PC-3 (cell line): Measurements from ENCODE around the gene MTFMT. TPM values are rescaled to one million over a fixed set of nuclear protein-coding genes. Genes with fewer than 3 reads are reported as not detected.
A peak's percentile ranks its signal among the peaks of the same experiment; 100 is the strongest.

Experiments used
- ATAC-seq: fragments of 200-7000 bp; cut with Tn5 transposase; 2 replicates; pipeline ENCODE4 v1.9.1; 2020; ENCODE audit warnings: mild to moderate bottlenecking, moderate library complexity
- BruUV-seq: library from RNA; stranded (reverse); fragments of 400-500 nt; replicated peaks from 2 replicates; lab custom pipeline; 2021; lab: Mats Ljungman, UMichigan
- CTCF ChIA-PET: fragments of 300-600 bp; sonication (Branson Sonifier 250); formaldehyde crosslinking; loops from one replicate; lab custom pipeline; 2022; ENCODE audit warnings: antibody characterized with exemption; lab: Charles Lee
- POLR2A ChIA-PET: fragments of 300-600 bp; sonication (Branson Sonifier 250); formaldehyde crosslinking; loops from one replicate; lab custom pipeline; 2022; ENCODE audit warnings: antibody characterized with exemption; ENCODE audit not compliant: unreplicated experiment; lab: Charles Lee
- DNase-seq: peaks from one replicate; pipeline ENCODE4 v3.0.0-alpha.2; 2015
- H2AFZ ChIP-seq: fragments of 300-600 bp; sonication (generic); 2 replicates; pipeline ENCODE4 v1.6.0; 2016; ENCODE audit warnings: antibody characterized with exemption, low read length
- H3F3A ChIP-seq: fragments of 300-600 bp; sonication (generic); one replicate; pipeline ENCODE4 v1.6.0; 2017; ENCODE audit warnings: antibody characterized with exemption, low read length, control low read depth, mild to moderate bottlenecking; ENCODE audit not compliant: unreplicated experiment
- H3K27ac ChIP-seq: fragments of 300-600 bp; sonication (generic); 2 replicates; pipeline ENCODE4 v1.5.1; 2016; ENCODE audit warnings: mild to moderate bottlenecking, low read length
- H3K27me3 ChIP-seq: fragments of 300-600 bp; sonication (generic); 2 replicates; pipeline ENCODE4 v1.6.1; 2016; ENCODE audit warnings: low read length, mixed read lengths
- H3K36me3 ChIP-seq: fragments of 300-600 bp; sonication (generic); 2 replicates; pipeline ENCODE4 v1.6.1; 2016; ENCODE audit warnings: low read depth, mixed run types, low read length, mixed read lengths
- H3K4me1 ChIP-seq: fragments of 300-600 bp; sonication (generic); 2 replicates; pipeline ENCODE4 v1.5.1; 2016; ENCODE audit warnings: low read length; ENCODE audit not compliant: insufficient read depth
- H3K4me2 ChIP-seq: fragments of 300-600 bp; sonication (generic); 2 replicates; pipeline ENCODE4 v1.6.0; 2016; ENCODE audit warnings: low read length
- H3K4me3 ChIP-seq: fragments of 300-600 bp; sonication (generic); 2 replicates; pipeline ENCODE4 v1.5.1; 2016; ENCODE audit warnings: mild to moderate bottlenecking, low read length, mixed read lengths
- H3K79me2 ChIP-seq: fragments of 300-600 bp; sonication (generic); 2 replicates; pipeline ENCODE4 v1.6.1; 2017; ENCODE audit warnings: low read length, mixed read lengths
- H3K9ac ChIP-seq: fragments of 300-600 bp; sonication (generic); 2 replicates; pipeline ENCODE4 v1.6.0; 2016; ENCODE audit warnings: mild to moderate bottlenecking, low read length
- H3K9me2 ChIP-seq: fragments of 300-600 bp; sonication (generic); replicated peaks from 2 replicates; pipeline ENCODE4 v1.6.1; 2016; ENCODE audit warnings: mixed run types, low read length, mixed read lengths
- H3K9me3 ChIP-seq: fragments of 300-600 bp; sonication (generic); 2 replicates; pipeline ENCODE4 v1.6.1; 2016; ENCODE audit warnings: low read length, mixed read lengths
- H4K20me1 ChIP-seq: fragments of 300-600 bp; sonication (generic); 2 replicates; pipeline ENCODE4 v1.6.1; 2016; ENCODE audit warnings: low read length, mixed read lengths
- CTCF ChIP-seq: fragments of 300-600 bp; sonication (generic); conservative IDR thresholded peaks from 2 replicates; pipeline ENCODE4 v1.5.1; 2017; ENCODE audit warnings: antibody characterized with exemption, low read depth, mild to moderate bottlenecking, low read length
- EZH2 ChIP-seq: fragments of 300-600 bp; sonication (generic); IDR thresholded peaks from one replicate; pipeline ENCODE4 v1.6.1; 2017; ENCODE audit warnings: antibody characterized with exemption, mild to moderate bottlenecking, low read length; ENCODE audit not compliant: unreplicated experiment
- EZH2phosphoT487 ChIP-seq: fragments of 300-600 bp; sonication (generic); IDR thresholded peaks from 2 replicates; pipeline ENCODE4 v1.6.1; 2018; ENCODE audit warnings: mild to moderate bottlenecking, antibody characterized with exemption, low read length, borderline replicate concordance
- intact Hi-C: fragments of 100-400 bp; cut with micrococcal nuclease; formaldehyde crosslinking; loops from 2 replicates; pipeline ENCODE4 v1.9.0; 2023
- total RNA-seq: library from RNA; depleted of rRNA; stranded (reverse); fragments of >200 nt; gene quantifications from 2 replicates; pipeline ENCODE4 v1.2.3, GENCODE V29; 2014

MTFMT gene
- total RNA-seq, 1 experiment from 2014 or later = 15.5 TPM

- ChIA-PET CTCF (no interaction called here), POLR2A (no interaction called here)
- no peak overlapping the region for H2AFZ ChIP-seq
- H3K79me2 ChIP-seq = no peaks in the 10 kb centered on the region
- H4K20me1 ChIP-seq = no peaks in the 10 kb centered on the region
- H3K4me1 ChIP-seq = peaks cover 12% of the 10 kb centered on the region; the same call in 1 of the 2 replicates
- intact Hi-C loops = loop anchor here (10.0 kb wide), 1 partner anchor 224 kb away; no protein-coding TSS in a partner anchor
- BruUV-seq = no TSS peak
- H3K4me2 ChIP-seq = no peak overlapping the region
- no peaks in the 10 kb centered on the region for H3F3A ChIP-seq
- no peak overlapping the region for H3K27ac ChIP-seq
- no peak overlapping the region for H3K4me3 ChIP-seq
- no peaks in the 10 kb centered on the region for H3K27me3 ChIP-seq
- no peaks in the 10 kb centered on the region for H3K36me3 ChIP-seq
- TF ChIP-seq CTCF (no peak), EZH2 (no peak), EZH2phosphoT487 (no peak)
- H3K9ac ChIP-seq = no peak overlapping the region
- DNase-seq = no peak
- no peaks in the 10 kb centered on the region for H3K9me2 ChIP-seq
- no peak for ATAC-seq
- no peaks in the 10 kb centered on the region for H3K9me3 ChIP-seq
Measured at GRCh38 chr15:65051266-65051665, 21.8 kb upstream of the MTFMT start.

- DNase-seq (no peak), ATAC-seq (no peak)
- Histone ChIP-seq H3K9ac (no peak overlapping the region), H3K9me3 (no peaks in the 10 kb centered on the region), H3F3A (no peaks in the 10 kb centered on the region), H3K4me3 (no peak overlapping the region), H3K36me3 (no peaks in the 10 kb centered on the region), H4K20me1 (no peaks in the 10 kb centered on the region), H2AFZ (no peak overlapping the region), H3K9me2 (no peaks in the 10 kb centered on the region), H3K27ac (no peak overlapping the region), H3K79me2 (no peaks in the 10 kb centered on the region), H3K4me1 (peaks cover 7% of the 10 kb centered on the region; the same call in 1 of the 2 replicates), H3K27me3 (no peaks in the 10 kb centered on the region), H3K4me2 (no peak overlapping the region)
- no peak for TF ChIP-seq CTCF
- TF ChIP-seq EZH2phosphoT487 = no peak
- no peak for TF ChIP-seq EZH2
- ChIA-PET POLR2A (no interaction called here), CTCF (no interaction called here)
- intact Hi-C loops = loop anchor here (10.0 kb wide), 1 partner anchor 225 kb away; no protein-coding TSS in a partner anchor
- BruUV-seq = no TSS peak
Measured at GRCh38 chr15:65050270-65050669, 20.8 kb upstream of the MTFMT start.

- Histone ChIP-seq H3F3A (no peaks in the 10 kb centered on the region), H3K79me2 (no peaks in the 10 kb centered on the region), H3K9me2 (no peaks in the 10 kb centered on the region), H3K27ac (no peak overlapping the region), H2AFZ (peak overlapping the region; percentile 82), H3K4me3 (peak overlapping the region; percentile 58), H3K9me3 (no peaks in the 10 kb centered on the region), H3K4me2 (peak overlapping the region; percentile 78), H3K36me3 (no peaks in the 10 kb centered on the region), H3K9ac (no peak overlapping the region), H3K4me1 (0 out of 2 replicates have a peak, but pooled peaks cover 6% of the 10 kb centered on the region), H4K20me1 (no peaks in the 10 kb centered on the region), H3K27me3 (no peaks in the 10 kb centered on the region)
- DNase-seq (peak; percentile 93), ATAC-seq (peak; percentile 99)
- ChIA-PET POLR2A (interaction anchor here (0.6 kb wide), 1 partner anchor 10 kb away, joined by 5 read pairs; no protein-coding TSS in a partner anchor), CTCF (no interaction called here)
- TF ChIP-seq CTCF (no peak), EZH2phosphoT487 (no peak), EZH2 (no peak)
- no TSS peak for BruUV-seq
- intact Hi-C loops = no loop called here
Measured at GRCh38 chr15:65049418-65049840, 20.0 kb upstream of the MTFMT start.
